HG03060 (cell line): ENCODE results near the gene DCDC2C.
"Not testable (repeated sequence)": the region's sequence is repeated elsewhere in the genome, so short reads cannot be mapped to it uniquely, and the experiment has no call there.

ENCODE experiments used
- ATAC-seq: cut with Tn5 transposase; IDR thresholded peaks from one replicate; pipeline ENCODE4 v1.9.1; 2021; ENCODE audit warnings: low read depth, moderate number of reproducible peaks; ENCODE audit not compliant: unreplicated experiment

Gene DCDC2C

GRCh38 chr2:3814706-3815245, 111.4 kb downstream of the DCDC2C start:
- no peak for ATAC-seq

- ATAC-seq = not testable (repeated sequence)
These were observed 113.8 kb downstream of the DCDC2C start for GRCh38 chr2:3817144-3817543.

- ATAC-seq = no peak
These were observed 120.4 kb downstream of the DCDC2C start for GRCh38 chr2:3823748-3824147.

- no peak for ATAC-seq
These were observed 124.5 kb downstream of the DCDC2C start for GRCh38 chr2:3827673-3828575.

GRCh38 chr2:3830796-3831195, 127.4 kb downstream of the DCDC2C start:
- no peak for ATAC-seq

GRCh38 chr2:3837086-3837485, 133.7 kb downstream of the DCDC2C start:
- ATAC-seq = no peak

- ATAC-seq = no peak
These were observed 135.0 kb downstream of the DCDC2C start for GRCh38 chr2:3838348-3838747.

- ATAC-seq = no peak
These were observed 136.1 kb downstream of the DCDC2C start for GRCh38 chr2:3839476-3839875.

GRCh38 chr2:3840611-3841155, 137.3 kb downstream of the DCDC2C start:
- ATAC-seq = no peak

GRCh38 chr2:3847397-3848052, 144.2 kb downstream of the DCDC2C start:
- ATAC-seq = no peak

GRCh38 chr2:3848776-3849175, 145.4 kb downstream of the DCDC2C start:
- no peak for ATAC-seq

GRCh38 chr2:3849213-3849612, 145.8 kb downstream of the DCDC2C start:
- no peak for ATAC-seq

GRCh38 chr2:3857576-3857975, 154.2 kb downstream of the DCDC2C start:
- no peak for ATAC-seq

- no peak for ATAC-seq
These were observed 161.8 kb downstream of the DCDC2C start for GRCh38 chr2:3864943-3865865.

GRCh38 chr2:3867469-3867868, 164.1 kb downstream of the DCDC2C start:
- ATAC-seq = no peak

- ATAC-seq = no peak
These were observed 164.8 kb downstream of the DCDC2C start for GRCh38 chr2:3868012-3868805.

GRCh38 chr2:3870222-3870621, 166.8 kb downstream of the DCDC2C start:
- ATAC-seq = no peak

- no peak for ATAC-seq
These were observed 167.6 kb downstream of the DCDC2C start for GRCh38 chr2:3871002-3871401.

GRCh38 chr2:3872451-3872850, 169.1 kb downstream of the DCDC2C start:
- no peak for ATAC-seq
